Activated B cell treated with CpG ODN at 0.5 μM for 24 hours (primary cell): Measurements from ENCODE around the gene ARID3A. TPM values are rescaled to one million over a fixed set of nuclear protein-coding genes. Genes with fewer than 3 reads are reported as not detected.
A peak's percentile ranks its signal among the peaks of the same experiment; 100 is the strongest.

ENCODE experiments used
- ATAC-seq: fragments of 200-7000 bp; cut with Tn5 transposase; one replicate; pipeline ENCODE4 v1.10.0; 2021; ENCODE audit warnings: low read depth, mild to moderate bottlenecking, moderate library complexity
- CTCF ChIA-PET: fragments of 350-600 bp; sonication (Branson Sonifier 250); formaldehyde crosslinking; loops from one replicate; lab custom pipeline; 2021; ENCODE audit warnings: antibody characterized with exemption; lab: Charles Lee
- POLR2A ChIA-PET: fragments of 350-600 bp; sonication (Branson Sonifier 250); formaldehyde crosslinking; loops from one replicate; lab custom pipeline; 2021; ENCODE audit warnings: antibody characterized with exemption; lab: Charles Lee
- DNase-seq: peaks from one replicate; pipeline ENCODE4 v3.0.0; 2022
- H3K27ac Mint-ChIP-seq: one replicate; pipeline ENCODE4 v1.8.0; 2020; ENCODE audit warnings: mixed read lengths
- H3K27me3 Mint-ChIP-seq: one replicate; pipeline ENCODE4 v1.8.0; 2021; ENCODE audit warnings: mixed read lengths
- H3K36me3 Mint-ChIP-seq: one replicate; pipeline ENCODE4 v1.8.0; 2021; ENCODE audit warnings: low read depth, mixed read lengths
- H3K4me1 Mint-ChIP-seq: one replicate; pipeline ENCODE4 v1.8.0; 2021; ENCODE audit warnings: mixed read lengths
- H3K4me3 Mint-ChIP-seq: one replicate; pipeline ENCODE4 v1.8.0; 2020; ENCODE audit warnings: mild to moderate bottlenecking, mixed read lengths
- H3K9me3 Mint-ChIP-seq: one replicate; pipeline ENCODE4 v1.8.0; 2020; ENCODE audit warnings: mixed read lengths
- CTCF ChIP-seq: fragments of 200-600 bp; IDR thresholded peaks from one replicate; pipeline ENCODE4 v1.8.0; 2022; ENCODE audit warnings: antibody characterized with exemption, mild to moderate bottlenecking
- intact Hi-C: fragments of 100-400 bp; cut with micrococcal nuclease; formaldehyde crosslinking; loops from one replicate; pipeline ENCODE4 v1.15.1; 2024
- total RNA-seq: library from RNA; stranded (reverse); gene quantifications from 2 replicates; pipeline ENCODE4 v1.2.3, GENCODE V29; 2022

Gene ARID3A
- total RNA-seq, 1 donor from 2014 or later, result 74.9 TPM

- no peak for DNase-seq
- ChIA-PET CTCF (interaction anchor here (1.3 kb wide), 1 partner anchor 229 kb away, joined by 4 read pairs; no protein-coding TSS in a partner anchor), POLR2A (interaction anchor here (2.7 kb wide), 1 partner anchor 14 kb away, joined by 21 read pairs; the partner anchor contains the start of gene WDR18)
- Mint-ChIP-seq H3K4me1 (peaks cover 20% of the 10 kb centered on the region), H3K27ac (no peak overlapping the region), H3K27me3 (peaks cover 33% of the 10 kb centered on the region), H3K9me3 (no peaks in the 10 kb centered on the region), H3K4me3 (no peak overlapping the region), H3K36me3 (peaks cover 6% of the 10 kb centered on the region)
- intact Hi-C loops, result no loop called here
- TF ChIP-seq CTCF, result no peak
- no peak for ATAC-seq
Observed at GRCh38 chr19:998064-998463, 72.2 kb downstream of the ARID3A start.

- intact Hi-C loops, result no loop called here
Observed at GRCh38 chr19:999379-999719, 73.5 kb downstream of the ARID3A start.

GRCh38 chr19:1000095-1000494 lies 74.3 kb downstream of the ARID3A start, which contains the start of gene GRIN3B:
Gene GRIN3B (plus strand): TSS chr19:1000419. CDS start chr19:1000438, 19 bp downstream.
- H3K27me3 Mint-ChIP-seq, result peaks cover 33% of the 10 kb centered on the region
- intact Hi-C loops, result loop anchor here (2.0 kb wide), 2 partner anchors 21 to 137 kb away; partner anchors contain the start of genes RNU6-2 and TMEM259
- CTCF ChIA-PET, result interaction anchor here (0.9 kb wide), 1 partner anchor 80 kb away, joined by 3 read pairs; no protein-coding TSS in a partner anchor
- ATAC-seq (peak; percentile 43), DNase-seq (peak; percentile 48)
- H3K36me3 Mint-ChIP-seq, result no peaks in the 10 kb centered on the region
- peak within 1 kb of the TSS; percentile 46 for H3K4me3 Mint-ChIP-seq
- POLR2A ChIA-PET, result no interaction called here
- no peak within 1 kb of the TSS for H3K27ac Mint-ChIP-seq
- TF ChIP-seq CTCF, result no peak
- no peaks in the 10 kb centered on the region for H3K9me3 Mint-ChIP-seq
- H3K4me1 Mint-ChIP-seq, result peaks cover 20% of the 10 kb centered on the region

More at GRCh38 chr19:999379-999719, 73.5 kb downstream of the ARID3A start:
- CTCF ChIA-PET, result no interaction called here
- ATAC-seq (no peak), DNase-seq (no peak)
- H3K4me3 Mint-ChIP-seq, result peak overlapping the region; percentile 15
- peaks cover 33% of the 10 kb centered on the region for H3K27me3 Mint-ChIP-seq
- no peaks in the 10 kb centered on the region for H3K36me3 Mint-ChIP-seq
- H3K4me1 Mint-ChIP-seq, result peaks cover 20% of the 10 kb centered on the region
- H3K27ac Mint-ChIP-seq, result no peak overlapping the region
- no peaks in the 10 kb centered on the region for H3K9me3 Mint-ChIP-seq
- TF ChIP-seq CTCF, result no peak
- POLR2A ChIA-PET, result interaction anchor here (0.6 to 1.0 kb wide), 2 partner anchors 16 to 138 kb away, joined by 4 to 5 read pairs; no protein-coding TSS in a partner anchor

- H3K9me3 Mint-ChIP-seq, result no peaks in the 10 kb centered on the region
- TF ChIP-seq CTCF, result no peak
- peaks cover 33% of the 10 kb centered on the region for H3K27me3 Mint-ChIP-seq
- ChIA-PET POLR2A (interaction anchor here (0.5 to 0.9 kb wide), 5 partner anchors 8 to 74 kb away, joined by 3 to 6 read pairs (median 3); partner anchors contain the start of gene ABCA7), CTCF (interaction anchor here (0.8 to 1.1 kb wide), 4 partner anchors 25 to 220 kb away, joined by 3 read pairs; no protein-coding TSS in a partner anchor)
- H3K36me3 Mint-ChIP-seq, result no peaks in the 10 kb centered on the region
- ATAC-seq (no peak), DNase-seq (peak; percentile 34)
- peak overlapping the region; percentile 46 for H3K4me3 Mint-ChIP-seq
- no peak overlapping the region for H3K27ac Mint-ChIP-seq
- intact Hi-C loops, result loop anchor here (1.0 to 2.0 kb wide), 6 partner anchors 17 to 231 kb away; partner anchors contain the start of genes RNU6-2, TMEM259 and WDR18
- H3K4me1 Mint-ChIP-seq, result peaks cover 18% of the 10 kb centered on the region
Observed at GRCh38 chr19:1000591-1001537, 75.0 kb downstream of the ARID3A start.
